ENCODE measurements around the gene ZNF584.

Gene ZNF584

GRCh38 chr19:58379246-58379645 lies 29.2 kb upstream of the ZNF584 start:
- Histone ChIP-seq H2AFZ (ENCODE audit: low read length) (no peak overlapping the region), H3K4me1 (ENCODE audit: low read length) (0 out of 2 replicates have a peak, but pooled peaks cover 3% of the 10 kb centered on the region), H3K27ac (ENCODE audit: low read length) (no peak overlapping the region), H3K4me3 (ENCODE audit: low read length) (no peak overlapping the region), H3K9me3 (replicated peaks; ENCODE audit: insufficient read depth, low read length) (no peaks in the 10 kb centered on the region), H3F3A (ENCODE audit: insufficient read depth, low read length) (no peaks in the 10 kb centered on the region), H3K79me2 (ENCODE audit: low read length) (no peaks in the 10 kb centered on the region), H3K27me3 (replicated peaks; ENCODE audit: insufficient read depth, low read length) (no peaks in the 10 kb centered on the region), H3K9me2 (replicated peaks; ENCODE audit: insufficient read depth, low read length) (no peaks in the 10 kb centered on the region), H3K36me3 (replicated peaks; ENCODE audit: insufficient read depth, low read length) (no peaks in the 10 kb centered on the region), H3K4me2 (ENCODE audit: low read depth, low read length) (no peak overlapping the region), H3K9ac (ENCODE audit: low read length) (no peak overlapping the region), H4K20me1 (ENCODE audit: insufficient read depth, low read length) (no peaks in the 10 kb centered on the region)
- DNase-seq: no peak
- TF ChIP-seq EZH2phosphoT487 (IDR thresholded peaks at IDR 0.05; ENCODE audit: low read length) (no peak), EZH2 (optimal IDR thresholded peaks at IDR 0.05; ENCODE audit: low read depth, low read length) (no peak), CTCF (IDR thresholded peaks at IDR 0.05; ENCODE audit: low read length) (no peak)

- Histone ChIP-seq H3K9me2 (replicated peaks; ENCODE audit: insufficient read depth, low read length) (no peaks in the 10 kb centered on the region), H3K27ac (ENCODE audit: low read length) (peak overlapping the region; percentile 71; the same call in 1 of the 2 replicates), H3K79me2 (ENCODE audit: low read length) (no peaks in the 10 kb centered on the region), H3K4me3 (ENCODE audit: low read length) (peak overlapping the region; percentile 76), H3K4me2 (ENCODE audit: low read depth, low read length) (peak overlapping the region; percentile 96), H2AFZ (ENCODE audit: low read length) (peak overlapping the region; percentile 96), H3K27me3 (replicated peaks; ENCODE audit: insufficient read depth, low read length) (no peaks in the 10 kb centered on the region), H3K4me1 (ENCODE audit: low read length) (0 out of 2 replicates have a peak, but pooled peaks cover 3% of the 10 kb centered on the region), H3K36me3 (replicated peaks; ENCODE audit: insufficient read depth, low read length) (no peaks in the 10 kb centered on the region), H3K9me3 (replicated peaks; ENCODE audit: insufficient read depth, low read length) (no peaks in the 10 kb centered on the region), H3K9ac (ENCODE audit: low read length) (peak overlapping the region; percentile 82; the same call in 1 of the 2 replicates), H4K20me1 (ENCODE audit: insufficient read depth, low read length) (no peaks in the 10 kb centered on the region), H3F3A (ENCODE audit: insufficient read depth, low read length) (no peaks in the 10 kb centered on the region)
- no peak for TF ChIP-seq CTCF (IDR thresholded peaks at IDR 0.05; ENCODE audit: low read length)
- TF ChIP-seq EZH2 (optimal IDR thresholded peaks at IDR 0.05; ENCODE audit: low read depth, low read length): no peak
- TF ChIP-seq EZH2phosphoT487 (IDR thresholded peaks at IDR 0.05; ENCODE audit: low read length): no peak
- no peak for DNase-seq
Measured at GRCh38 chr19:58380037-58380661, 28.3 kb upstream of the ZNF584 start.

GRCh38 chr19:58380662-58381459 lies 27.6 kb upstream of the ZNF584 start, which contains the start of gene ZNF837:
Gene ZNF837, minus strand, starts transcription at chr19:58381030. Its CDS starts 11,698 bp downstream, at chr19:58369332.
- Histone ChIP-seq H2AFZ (ENCODE audit: low read length) (peak within 1 kb of the TSS; percentile 96), H3K9ac (ENCODE audit: low read length) (peak within 1 kb of the TSS; percentile 82), H3K4me3 (ENCODE audit: low read length) (peak within 1 kb of the TSS; percentile 76), H3F3A (ENCODE audit: insufficient read depth, low read length) (no peaks in the 10 kb centered on the region), H3K27ac (ENCODE audit: low read length) (peak within 1 kb of the TSS; percentile 71; the same call in 1 of the 2 replicates), H3K79me2 (ENCODE audit: low read length) (no peaks in the 10 kb centered on the region), H3K9me3 (replicated peaks; ENCODE audit: insufficient read depth, low read length) (no peaks in the 10 kb centered on the region), H3K4me1 (ENCODE audit: low read length) (0 out of 2 replicates have a peak, but pooled peaks cover 6% of the 10 kb centered on the region), H3K27me3 (replicated peaks; ENCODE audit: insufficient read depth, low read length) (no peaks in the 10 kb centered on the region), H3K36me3 (replicated peaks; ENCODE audit: insufficient read depth, low read length) (no peaks in the 10 kb centered on the region), H3K4me2 (ENCODE audit: low read depth, low read length) (peak within 1 kb of the TSS; percentile 96), H4K20me1 (ENCODE audit: insufficient read depth, low read length) (no peaks in the 10 kb centered on the region), H3K9me2 (replicated peaks; ENCODE audit: insufficient read depth, low read length) (no peaks in the 10 kb centered on the region)
- no peak for TF ChIP-seq CTCF (IDR thresholded peaks at IDR 0.05; ENCODE audit: low read length)
- TF ChIP-seq EZH2 (optimal IDR thresholded peaks at IDR 0.05; ENCODE audit: low read depth, low read length): no peak
- no peak for TF ChIP-seq EZH2phosphoT487 (IDR thresholded peaks at IDR 0.05; ENCODE audit: low read length)
- DNase-seq: peak; percentile 100
